ENCODE data around the gene UBAC2. TPM values are rescaled to one million over a fixed set of nuclear protein-coding genes. Genes with fewer than 3 reads are reported as not detected.

The UBAC2 gene
- polyA plus RNA-seq, 3 donors, result 59.6 to 113 (median 96.7) TPM

DNA sequence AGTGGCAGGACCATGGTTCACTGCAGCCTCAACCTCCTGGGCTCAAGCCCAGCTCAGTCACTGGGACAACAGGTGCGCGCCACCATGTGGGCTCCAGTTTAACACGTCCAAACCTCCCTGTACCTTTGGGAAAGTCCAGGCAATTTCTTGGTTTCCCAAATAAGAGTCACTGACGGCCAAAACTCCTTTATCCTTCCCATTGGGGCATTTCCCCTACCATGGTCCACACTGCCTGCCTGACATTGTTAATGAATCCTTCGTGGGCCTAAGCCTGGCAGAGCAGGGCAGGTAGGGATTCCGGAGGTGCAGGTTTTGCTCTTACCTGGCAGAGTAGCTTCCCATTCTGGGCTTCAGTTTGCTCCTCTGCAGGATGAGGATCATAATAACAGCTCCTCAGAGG lies 234.5 kb downstream of the UBAC2 start:
- no peak overlapping the region for H3K9ac ChIP-seq (ENCODE audit: insufficient read depth, low read length, poor library complexity, severe bottlenecking)
- no peak overlapping the region for H3K4me3 Mint-ChIP-seq
- 88% methylated on average over 6 of the region's 6 CpGs for WGBS (ENCODE audit: insufficient coverage)
- no peaks in the 10 kb centered on the region for H3K79me2 ChIP-seq (ENCODE audit: insufficient read depth, low read length)
- H3K27ac ChIP-seq (ENCODE audit: low read depth in 1 of 2, low read length in 2 of 2), result no peak overlapping the region
- no peaks in the 10 kb centered on the region for H3K36me3 ChIP-seq (replicated peaks in 1 of 2; ENCODE audit: control insufficient read depth in 1 of 2, insufficient read depth in 2 of 2, low read length in 2 of 2)
- peaks cover 12 to 14% (median 13%) of the 10 kb centered on the region in 3 donors for H3K27me3 Mint-ChIP-seq (ENCODE audit: low read depth in 3 of 3)
- TF ChIP-seq, protein P1, sequence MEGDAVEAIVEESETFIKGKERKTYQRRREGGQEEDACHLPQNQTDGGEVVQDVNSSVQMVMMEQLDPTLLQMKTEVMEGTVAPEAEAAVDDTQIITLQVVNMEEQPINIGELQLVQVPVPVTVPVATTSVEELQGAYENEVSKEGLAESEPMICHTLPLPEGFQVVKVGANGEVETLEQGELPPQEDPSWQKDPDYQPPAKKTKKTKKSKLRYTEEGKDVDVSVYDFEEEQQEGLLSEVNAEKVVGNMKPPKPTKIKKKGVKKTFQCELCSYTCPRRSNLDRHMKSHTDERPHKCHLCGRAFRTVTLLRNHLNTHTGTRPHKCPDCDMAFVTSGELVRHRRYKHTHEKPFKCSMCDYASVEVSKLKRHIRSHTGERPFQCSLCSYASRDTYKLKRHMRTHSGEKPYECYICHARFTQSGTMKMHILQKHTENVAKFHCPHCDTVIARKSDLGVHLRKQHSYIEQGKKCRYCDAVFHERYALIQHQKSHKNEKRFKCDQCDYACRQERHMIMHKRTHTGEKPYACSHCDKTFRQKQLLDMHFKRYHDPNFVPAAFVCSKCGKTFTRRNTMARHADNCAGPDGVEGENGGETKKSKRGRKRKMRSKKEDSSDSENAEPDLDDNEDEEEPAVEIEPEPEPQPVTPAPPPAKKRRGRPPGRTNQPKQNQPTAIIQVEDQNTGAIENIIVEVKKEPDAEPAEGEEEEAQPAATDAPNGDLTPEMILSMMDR (IDR thresholded peaks at IDR 0.05), result no peak
- peaks cover 0 to 9% of the 10 kb centered on the region in 2 donors for H3K27me3 ChIP-seq (ENCODE audit: control insufficient read depth in 2 of 2, insufficient read depth in 2 of 2, low read length in 2 of 2)
- no peaks in the 10 kb centered on the region for H3K9me3 Mint-ChIP-seq
- H3K27ac Mint-ChIP-seq, result peak overlapping the region in 2 of 7 donors; percentile 84 to 98
- peaks cover 0 to 5% of the 10 kb centered on the region in 2 donors for H3K36me3 Mint-ChIP-seq
- H2AFZ ChIP-seq (ENCODE audit: insufficient read depth, low read depth, low read length, poor library complexity, severe bottlenecking), result no peak overlapping the region
- intact Hi-C loops (cut with micrococcal nuclease), result loop anchor here (5.0 kb wide), 4 partner anchors 43 to 258 kb away; no protein-coding TSS in a partner anchor
- H3K4me3 ChIP-seq (replicated peaks in 1 of 3; ENCODE audit: low read depth in 2 of 3, low read length in 3 of 3), result no peak overlapping the region
- DNase-seq, result no peak
- H3K4me1 ChIP-seq (ENCODE audit: control insufficient read depth in 1 of 2, insufficient read depth in 2 of 2, low read length in 2 of 2), result peaks cover 46 to 51% of the 10 kb centered on the region in 2 donors
- H3K4me2 ChIP-seq (replicated peaks; ENCODE audit: extremely low read depth, low read length, poor library complexity, severe bottlenecking), result no peak overlapping the region
- no peaks in the 10 kb centered on the region for H3K9me3 ChIP-seq (replicated peaks in 1 of 2; ENCODE audit: control insufficient read depth in 1 of 2, insufficient read depth in 1 of 2, low read length in 2 of 2)
- no peaks in the 10 kb centered on the region for H4K20me1 ChIP-seq (ENCODE audit: insufficient read depth, low read length)
- H3K4me1 Mint-ChIP-seq, result peaks cover 47% of the 10 kb centered on the region

DNA sequence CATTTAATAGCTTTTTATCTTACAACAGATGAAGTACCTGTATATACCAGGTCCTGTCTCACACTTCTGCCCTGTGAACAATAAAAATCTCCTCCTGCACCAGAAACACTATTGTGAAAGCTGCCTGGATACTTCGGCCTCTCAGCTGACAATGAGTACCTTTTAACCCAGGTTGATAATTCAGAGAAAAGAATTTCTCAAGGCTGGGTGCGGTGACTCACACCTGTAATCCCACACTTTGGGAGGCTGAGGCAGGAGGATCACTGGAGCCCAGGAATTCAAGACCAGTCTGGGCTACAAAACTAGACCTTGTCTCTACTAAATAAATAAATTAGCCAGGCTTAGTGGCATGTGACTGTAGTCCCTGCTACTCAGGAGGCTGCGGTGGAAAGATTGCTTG lies 235.3 kb downstream of the UBAC2 start:
- Mint-ChIP-seq H3K27ac (peak overlapping the region in 1 of 7 donors; percentile 63), H3K36me3 (peaks cover 0 to 5% of the 10 kb centered on the region in 2 donors), H3K4me3 (no peak overlapping the region), H3K9me3 (no peaks in the 10 kb centered on the region), H3K4me1 (peaks cover 43% of the 10 kb centered on the region), H3K27me3 (ENCODE audit: low read depth in 3 of 3) (peaks cover 13 to 17% (median 16%) of the 10 kb centered on the region in 3 donors)
- Histone ChIP-seq H3K4me1 (ENCODE audit: control insufficient read depth in 1 of 2, insufficient read depth in 2 of 2, low read length in 2 of 2) (peaks cover 45 to 46% of the 10 kb centered on the region in 2 donors), H3K4me3 (replicated peaks in 1 of 3; ENCODE audit: low read depth in 2 of 3, low read length in 3 of 3) (no peak overlapping the region), H4K20me1 (ENCODE audit: insufficient read depth, low read length) (no peaks in the 10 kb centered on the region), H3K9me3 (replicated peaks in 1 of 2; ENCODE audit: control insufficient read depth in 1 of 2, insufficient read depth in 1 of 2, low read length in 2 of 2) (no peaks in the 10 kb centered on the region), H3K27ac (ENCODE audit: low read depth in 1 of 2, low read length in 2 of 2) (no peak overlapping the region), H3K36me3 (replicated peaks in 1 of 2; ENCODE audit: control insufficient read depth in 1 of 2, insufficient read depth in 2 of 2, low read length in 2 of 2) (no peaks in the 10 kb centered on the region), H3K9ac (ENCODE audit: insufficient read depth, low read length, poor library complexity, severe bottlenecking) (no peak overlapping the region), H3K4me2 (replicated peaks; ENCODE audit: extremely low read depth, low read length, poor library complexity, severe bottlenecking) (no peak overlapping the region), H3K79me2 (ENCODE audit: insufficient read depth, low read length) (no peaks in the 10 kb centered on the region), H2AFZ (ENCODE audit: insufficient read depth, low read depth, low read length, poor library complexity, severe bottlenecking) (no peak overlapping the region), H3K27me3 (ENCODE audit: control insufficient read depth in 2 of 2, insufficient read depth in 2 of 2, low read length in 2 of 2) (peaks cover 0 to 9% of the 10 kb centered on the region in 2 donors)
- intact Hi-C loops (cut with micrococcal nuclease), result loop anchor here (2.0 to 5.0 kb wide), 5 partner anchors 44 to 259 kb away; no protein-coding TSS in a partner anchor
- no peak for DNase-seq
- TF ChIP-seq, protein P1 (IDR thresholded peaks at IDR 0.05), result no peak
- WGBS (ENCODE audit: insufficient coverage), result 100% methylated on average over 1 of the region's 3 CpGs

Small RNA genes within 50 kb of the gene (small RNA-seq; reads per million reads assigned to genes)
- not detected for gene MIR623 (ENCODE audit: insufficient read length, low read depth)
- gene RN7SKP9 (ENCODE audit: insufficient read length, low read depth), result not detected

Other genes starting within 250 kb of the UBAC2 start
- under 1 TPM in 1 of 3 donors, not detected in 2; 0.01 TPM for gene DOCK9, start 222.8 kb upstream of the UBAC2 start, polyA plus RNA-seq
- gene GPR18, start 57.5 kb downstream of the UBAC2 start, polyA plus RNA-seq, result 1 to 10 TPM; 1.7 to 3.8 (median 2.2) TPM
- 100 to 1,000 TPM; 190 to 459 (median 288) TPM for gene GPR183, start 106.5 kb downstream of the UBAC2 start, polyA plus RNA-seq

Measured in CD14-positive monocyte (primary cell).